Liver (tissue), 9 donors: ENCODE results near the gene GABRB1. TPM values are rescaled to one million over a fixed set of nuclear protein-coding genes. Genes with fewer than 3 reads are reported as not detected.

ENCODE experiments used
- DNase-seq: peaks from one replicate; pipeline ENCODE4 v3.0.0-alpha.2; 2017; ENCODE audit warnings: low spot score
- H3K27ac ChIP-seq, 2 donors: one replicate each; pipeline ENCODE4 v1.7.0; 2013; ENCODE audit warnings: inconsistent platforms in 2 of 2, low read length in 2 of 2, control low read depth in 1 of 2, low read depth in 1 of 2, mild to moderate bottlenecking in 1 of 2
- H3K27me3 ChIP-seq, 4 donors: one replicate each; pipeline versions ENCODE4 v1.6.1 to v1.7.0; 2013; ENCODE audit warnings: low read length in 3 of 4, inconsistent platforms in 1 of 4, mild to moderate bottlenecking in 1 of 4, moderate library complexity in 1 of 4; ENCODE audit not compliant: control insufficient read depth in 4 of 4, insufficient read depth in 4 of 4
- H3K36me3 ChIP-seq, 4 donors: one replicate each; pipeline versions ENCODE4 v1.6.1 to v1.7.0; 2013; ENCODE audit warnings: low read length in 3 of 4, mild to moderate bottlenecking in 3 of 4, low read depth in 1 of 4, moderate library complexity in 1 of 4; ENCODE audit not compliant: control insufficient read depth in 4 of 4, insufficient read depth in 3 of 4
- H3K4me1 ChIP-seq, 4 donors: one replicate each; pipeline versions ENCODE4 v1.6.1 to v1.7.0; 2013; ENCODE audit warnings: low read length in 3 of 4, mild to moderate bottlenecking in 3 of 4, moderate library complexity in 1 of 4; ENCODE audit not compliant: control insufficient read depth in 4 of 4, insufficient read depth in 4 of 4
- H3K4me3 ChIP-seq, 3 donors: one replicate each; pipeline versions ENCODE4 v1.6.1 to v1.7.0; 2013; ENCODE audit warnings: low read length in 3 of 3, control low read depth in 1 of 3, low read depth in 1 of 3, mild to moderate bottlenecking in 1 of 3
- H3K9ac ChIP-seq, 2 donors: one replicate each; pipeline ENCODE4 v1.7.0; 2013; ENCODE audit warnings: low read length in 2 of 2, mild to moderate bottlenecking in 2 of 2, moderate library complexity in 2 of 2, control low read depth in 1 of 2, low read depth in 1 of 2
- H3K9me3 ChIP-seq, 4 donors: one replicate each; pipeline versions ENCODE4 v1.6.1 to v1.7.0; 2013; ENCODE audit warnings: low read length in 3 of 4; ENCODE audit not compliant: control insufficient read depth in 4 of 4
- ATF3 ChIP-seq: IDR thresholded peaks from 2 replicates; pipeline ENCODE4 v1.6.1; 2016; ENCODE audit warnings: antibody characterized with exemption
- CTCF ChIP-seq: fragments of 150-350 bp; IDR thresholded peaks from 2 replicates; pipeline ENCODE4 v1.5.1; 2017; ENCODE audit warnings: improper control_type of control experiment, low read depth, low read length; ENCODE audit not compliant: missing input control
- EGR1 ChIP-seq, 2 donors: IDR thresholded peaks; 2 replicates each; pipeline ENCODE4 v1.6.1; 2016 to 2018; ENCODE audit warnings: antibody characterized with exemption in 2 of 2, low read depth in 2 of 2
- FOXA1 ChIP-seq: IDR thresholded peaks from 2 replicates; pipeline ENCODE4 v1.6.1; 2016; ENCODE audit warnings: antibody characterized with exemption
- FOXA2 ChIP-seq: IDR thresholded peaks from 2 replicates; pipeline ENCODE4 v1.6.1; 2016; ENCODE audit warnings: antibody characterized with exemption
- GABPA ChIP-seq, 2 donors: IDR thresholded peaks in 1 of 2; conservative IDR thresholded peaks in 1 of 2; 2 replicates each; pipeline ENCODE4 v1.6.1; 2016; ENCODE audit warnings: antibody characterized with exemption in 2 of 2, mild to moderate bottlenecking in 1 of 2, moderate library complexity in 1 of 2
- HNF4A ChIP-seq, 2 donors: conservative IDR thresholded peaks; 2 replicates each; pipeline ENCODE4 v1.6.1; 2016; ENCODE audit warnings: antibody characterized with exemption in 2 of 2, mild to moderate bottlenecking in 2 of 2
- HNF4G ChIP-seq: IDR thresholded peaks from 2 replicates; pipeline ENCODE4 v1.6.1; 2016; ENCODE audit warnings: antibody characterized with exemption
- JUND ChIP-seq, 2 donors: IDR thresholded peaks; 2 replicates each; pipeline ENCODE4 v1.6.1; 2016; ENCODE audit warnings: antibody characterized with exemption in 2 of 2
- MAX ChIP-seq: IDR thresholded peaks from 2 replicates; pipeline ENCODE4 v1.6.1; 2016; ENCODE audit warnings: antibody characterized with exemption
- NR2F2 ChIP-seq: IDR thresholded peaks from 2 replicates; pipeline ENCODE4 v1.6.1; 2016; ENCODE audit warnings: antibody characterized with exemption
- RAD21 ChIP-seq, 2 donors: IDR thresholded peaks; 2 replicates each; pipeline ENCODE4 v1.6.1; 2016; ENCODE audit warnings: antibody characterized with exemption in 2 of 2, mild to moderate bottlenecking in 2 of 2
- REST ChIP-seq: IDR thresholded peaks from 2 replicates; pipeline ENCODE4 v1.6.1; 2016; ENCODE audit warnings: antibody characterized with exemption, mild to moderate bottlenecking
- RXRA ChIP-seq, 2 donors: IDR thresholded peaks; 2 replicates each; pipeline ENCODE4 v1.6.1; 2017 to 2018; ENCODE audit warnings: antibody characterized with exemption in 2 of 2, mild to moderate bottlenecking in 1 of 2
- SP1 ChIP-seq: IDR thresholded peaks from 2 replicates; pipeline ENCODE4 v1.6.1; 2018; ENCODE audit warnings: antibody characterized with exemption, mild to moderate bottlenecking
- TAF1 ChIP-seq: conservative IDR thresholded peaks from 2 replicates; pipeline ENCODE4 v1.6.1; 2016; ENCODE audit warnings: antibody characterized with exemption, mild to moderate bottlenecking
- ZBTB33 ChIP-seq: IDR thresholded peaks from 2 replicates; pipeline ENCODE4 v1.6.1; 2016; ENCODE audit warnings: antibody characterized with exemption
- WGBS: extraction: QIAGEN DNeasy Blood & Tissue Kit; methylation state at CpG from one replicate; pipeline ENCODE4 v1.1.7; 2013; 5-methylcytosine and 5-hydroxymethylcytosine counted together
- polyA plus RNA-seq, 2 donors: library from polyadenylated mRNA; stranded (reverse) in 1 of 2; unstranded in 1 of 2; fragments of 200-250 nt in 1 of 2; fragments of >200 nt in 1 of 2; fragmentation: Nextera tagmentation in 1 of 2; extraction: Ambion mirVana in 1 of 2; gene quantifications; one replicate each; pipeline versions ENCODE4 v1.2.1 to v1.2.3, GENCODE V29; 2013 to 2015
- total RNA-seq, 2 donors: library from RNA; depleted of rRNA; stranded (reverse); fragments of >200 nt; gene quantifications; one replicate each; pipeline ENCODE4 v1.2.3, GENCODE V29; 2014
- donor health status: healthy.
- donor health status: healthy.
- donor health status: healthy.
- donor health status: healthy.
- donor health status: healthy.

GABRB1 gene
- total and polyA plus RNA-seq, 4 donors, result 0.17 to 1.3 TPM; not detected in 2

GRCh38 chr4:47381172-47381571 is 349.8 kb downstream of the GABRB1 start:
- H3K36me3 ChIP-seq, result no peaks in the 10 kb centered on the region
- TF ChIP-seq GABPA (IDR thresholded peaks at IDR 0.05 in 1 of 2, conservative IDR thresholded peaks at IDR 0.05 in 1 of 2), result no peak
- no peak for TF ChIP-seq MAX
- no peak for TF ChIP-seq ZBTB33
- no peak for TF ChIP-seq SP1
- TF ChIP-seq RAD21 (IDR thresholded peaks at IDR 0.05), result no peak
- TF ChIP-seq FOXA1, result no peak
- TF ChIP-seq NR2F2, result no peak
- no peak for TF ChIP-seq REST
- TF ChIP-seq EGR1 (IDR thresholded peaks at IDR 0.05; ENCODE audit: low read depth in 2 of 2), result no peak
- no peak for TF ChIP-seq RXRA (IDR thresholded peaks at IDR 0.05)
- 83% methylated on average over 3 of the region's 3 CpGs for WGBS
- no peak for DNase-seq
- no peaks in the 10 kb centered on the region for H3K4me1 ChIP-seq
- H3K4me3 ChIP-seq, result no peak overlapping the region
- H3K9me3 ChIP-seq, result no peaks in the 10 kb centered on the region
- no peak overlapping the region for H3K27ac ChIP-seq
- no peak overlapping the region for H3K9ac ChIP-seq
- no peaks in the 10 kb centered on the region for H3K27me3 ChIP-seq

GRCh38 chr4:47382846-47383360 is 351.5 kb downstream of the GABRB1 start:
- WGBS, result 35% methylated on average over 2 of the region's 2 CpGs
- no peaks in the 10 kb centered on the region for H3K27me3 ChIP-seq
- H3K4me3 ChIP-seq, result no peak overlapping the region
- no peaks in the 10 kb centered on the region for H3K4me1 ChIP-seq
- H3K9me3 ChIP-seq, result no peaks in the 10 kb centered on the region
- DNase-seq, result no peak
- H3K27ac ChIP-seq, result no peak overlapping the region
- H3K36me3 ChIP-seq, result no peaks in the 10 kb centered on the region
- no peak overlapping the region for H3K9ac ChIP-seq
- TF ChIP-seq HNF4A (conservative IDR thresholded peaks at IDR 0.05) (no peak), FOXA2 (no peak), RAD21 (IDR thresholded peaks at IDR 0.05) (no peak), MAX (no peak), RXRA (IDR thresholded peaks at IDR 0.05) (no peak), CTCF (no peak), ATF3 (no peak), NR2F2 (no peak), GABPA (IDR thresholded peaks at IDR 0.05 in 1 of 2, conservative IDR thresholded peaks at IDR 0.05 in 1 of 2) (no peak), EGR1 (IDR thresholded peaks at IDR 0.05; ENCODE audit: low read depth in 2 of 2) (no peak), ZBTB33 (no peak), REST (no peak), FOXA1 (no peak), HNF4G (no peak), SP1 (no peak), TAF1 (no peak), JUND (IDR thresholded peaks at IDR 0.05) (no peak)
